ENCODE results near the gene MALL.
"Not testable (repeated sequence)": the region's sequence is repeated elsewhere in the genome, so short reads cannot be mapped to it uniquely, and the experiment has no call there.

Gene MALL

DNA sequence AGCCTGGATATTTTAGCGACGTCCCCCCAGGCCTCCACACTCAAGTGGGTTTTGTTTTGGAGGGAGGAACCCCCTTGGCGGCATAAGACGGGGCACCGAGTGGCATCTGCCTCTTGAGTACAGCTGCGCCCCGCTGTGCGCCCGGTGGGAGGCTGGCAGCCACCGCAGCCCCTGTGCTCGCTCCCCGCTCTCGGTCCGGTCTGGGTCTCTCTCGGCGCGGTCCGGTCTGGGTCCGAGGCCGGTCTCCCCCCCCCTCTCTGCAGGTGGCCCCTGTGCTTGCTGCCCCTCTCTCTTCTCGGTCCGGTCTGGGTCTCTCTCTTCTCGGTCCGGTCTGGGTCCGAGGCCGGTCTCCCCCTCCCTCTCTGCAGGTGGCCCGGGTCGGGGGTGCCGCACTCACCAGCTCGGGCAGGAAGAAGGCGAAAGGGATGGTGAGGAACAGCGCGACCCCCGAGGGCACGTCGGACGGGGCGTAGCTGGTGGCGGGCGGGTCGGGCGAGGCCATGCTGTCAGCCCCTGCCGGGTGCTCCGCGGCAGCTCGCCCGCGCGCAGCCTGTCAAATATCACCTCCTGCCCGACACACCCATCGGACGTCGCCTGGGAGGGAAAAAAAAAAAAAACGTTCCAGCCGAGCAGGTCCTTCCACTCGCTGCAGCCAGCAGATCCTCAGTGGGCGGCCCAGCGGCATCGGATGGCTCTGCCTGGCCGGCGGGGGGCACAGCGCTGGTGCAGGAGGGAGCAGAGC is at the start of gene MALL:
TSS of gene MALL (minus strand) at position 532 of the 742 bp plus-strand sequence. CDS start at position 502, 30 bp downstream.
- H3K9me3 ChIP-seq (ENCODE audit: control insufficient read depth in 5 of 5, low read length in 5 of 5), result no peaks in the 10 kb centered on the region
- peak within 1 kb of the TSS; percentile 23 to 64 (median 58) for H3K4me3 ChIP-seq (ENCODE audit: low read depth in 1 of 5, low read length in 5 of 5)
- H3K36me3 ChIP-seq (ENCODE audit: control insufficient read depth in 5 of 5, insufficient read depth in 5 of 5, low read length in 5 of 5), result no peaks in the 10 kb centered on the region
- peak within 1 kb of the TSS; percentile 41 for H3K27ac ChIP-seq (ENCODE audit: low read depth, low read length)
- peak within 1 kb of the TSS in 3 of 5 donors; percentile 15 to 48 (median 48) for H3K9ac ChIP-seq (ENCODE audit: low read length in 5 of 5)
- peaks cover 2 to 62% (median 21%) of the 10 kb centered on the region in 5 donors for H3K4me1 ChIP-seq (ENCODE audit: control insufficient read depth in 5 of 5, insufficient read depth in 5 of 5, low read length in 5 of 5)
- H3K27me3 ChIP-seq (ENCODE audit: control insufficient read depth in 5 of 5, insufficient read depth in 4 of 5, low read length in 5 of 5), result peaks cover 20 to 38% (median 35%) of the 10 kb centered on the region in 5 donors

DNA sequence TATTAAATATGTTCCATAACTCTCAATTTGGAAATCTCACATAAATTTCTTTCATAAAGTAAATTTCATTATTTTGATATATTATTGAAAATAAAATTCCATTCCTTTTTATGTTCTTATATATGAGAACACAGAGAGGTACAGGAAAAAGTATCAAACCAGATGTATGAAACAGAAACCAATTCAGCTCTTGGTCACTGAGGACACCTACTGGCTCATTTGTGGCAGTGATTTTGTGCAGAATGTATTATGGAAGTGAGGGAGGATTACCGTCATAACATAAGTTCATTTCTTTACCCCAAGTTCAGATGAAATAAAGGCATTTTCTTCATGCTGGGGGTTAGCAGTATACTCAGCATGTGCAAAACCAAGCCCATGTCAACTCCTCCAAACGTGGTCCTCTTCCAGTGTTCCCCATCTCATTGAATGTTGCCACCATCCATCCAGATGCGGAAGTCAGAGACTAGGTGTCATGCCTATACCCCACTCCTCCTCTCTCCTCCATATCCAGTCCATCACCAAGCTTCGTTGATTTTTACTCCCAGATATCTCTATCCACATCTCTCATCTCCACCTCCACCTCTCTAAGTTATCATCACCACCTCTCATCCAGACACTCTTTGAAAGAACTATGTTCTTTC is 41.7 kb upstream of the MALL start:
- no peak overlapping the region for H3K9ac ChIP-seq (ENCODE audit: low read length in 5 of 5)
- no peaks in the 10 kb centered on the region for H3K9me3 ChIP-seq (ENCODE audit: control insufficient read depth in 5 of 5, low read length in 5 of 5)
- H3K27ac ChIP-seq (ENCODE audit: low read depth, low read length), result no peak overlapping the region
- peaks cover 0 to 4% (median 0%) of the 10 kb centered on the region in 5 donors for H3K4me1 ChIP-seq (ENCODE audit: control insufficient read depth in 5 of 5, insufficient read depth in 5 of 5, low read length in 5 of 5)
- H3K27me3 ChIP-seq (ENCODE audit: control insufficient read depth in 5 of 5, insufficient read depth in 4 of 5, low read length in 5 of 5), result no peaks in the 10 kb centered on the region
- no peaks in the 10 kb centered on the region for H3K36me3 ChIP-seq (ENCODE audit: control insufficient read depth in 5 of 5, insufficient read depth in 5 of 5, low read length in 5 of 5)
- no peak overlapping the region for H3K4me3 ChIP-seq (ENCODE audit: low read depth in 1 of 5, low read length in 5 of 5)

DNA sequence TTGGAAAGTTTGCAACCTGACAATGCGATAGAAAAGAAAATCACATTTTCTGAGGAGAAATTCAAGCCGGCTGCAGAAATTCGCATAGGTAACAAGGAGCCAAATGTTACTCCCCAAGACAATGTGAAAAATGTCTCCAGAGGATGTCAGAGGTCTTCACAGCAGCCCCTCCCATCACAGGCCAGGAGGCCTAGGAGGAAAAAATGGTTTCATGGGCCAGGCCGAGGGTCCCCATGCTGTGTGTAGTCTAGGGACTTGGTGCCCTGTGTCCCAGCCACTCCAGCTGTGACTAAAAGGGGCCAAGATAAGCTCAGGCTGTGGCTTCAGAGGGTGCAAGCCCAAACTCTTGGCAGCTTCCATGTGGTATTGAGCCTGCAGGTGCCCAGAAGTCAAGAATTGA is 39.2 kb upstream of the MALL start:
- H3K27me3 ChIP-seq (ENCODE audit: control insufficient read depth in 5 of 5, insufficient read depth in 4 of 5, low read length in 5 of 5); H3K27ac ChIP-seq (ENCODE audit: low read depth, low read length); H3K4me3 ChIP-seq (ENCODE audit: low read depth in 1 of 5, low read length in 5 of 5); H3K4me1 ChIP-seq (ENCODE audit: control insufficient read depth in 5 of 5, insufficient read depth in 5 of 5, low read length in 5 of 5); H3K36me3 ChIP-seq (ENCODE audit: control insufficient read depth in 5 of 5, insufficient read depth in 5 of 5, low read length in 5 of 5); H3K9ac ChIP-seq (ENCODE audit: low read length in 5 of 5); H3K9me3 ChIP-seq (ENCODE audit: control insufficient read depth in 5 of 5, low read length in 5 of 5): not testable (repeated sequence)

- not testable (repeated sequence) for H3K4me3 ChIP-seq (ENCODE audit: low read depth in 1 of 5, low read length in 5 of 5); H3K27ac ChIP-seq (ENCODE audit: low read depth, low read length); H3K9me3 ChIP-seq (ENCODE audit: control insufficient read depth in 5 of 5, low read length in 5 of 5); H3K27me3 ChIP-seq (ENCODE audit: control insufficient read depth in 5 of 5, insufficient read depth in 4 of 5, low read length in 5 of 5); H3K9ac ChIP-seq (ENCODE audit: low read length in 5 of 5); H3K36me3 ChIP-seq (ENCODE audit: control insufficient read depth in 5 of 5, insufficient read depth in 5 of 5, low read length in 5 of 5); H3K4me1 ChIP-seq (ENCODE audit: control insufficient read depth in 5 of 5, insufficient read depth in 5 of 5, low read length in 5 of 5)
Observed at GRCh38 chr2:110154188-110154587, 38.6 kb upstream of the MALL start.

GRCh38 chr2:110153416-110153815 is 37.8 kb upstream of the MALL start:
- H3K9me3 ChIP-seq (ENCODE audit: control insufficient read depth in 5 of 5, low read length in 5 of 5), result no peaks in the 10 kb centered on the region
- no peak overlapping the region for H3K9ac ChIP-seq (ENCODE audit: low read length in 5 of 5)
- H3K36me3 ChIP-seq (ENCODE audit: control insufficient read depth in 5 of 5, insufficient read depth in 5 of 5, low read length in 5 of 5), result no peaks in the 10 kb centered on the region
- peaks cover 0 to 4% (median 0%) of the 10 kb centered on the region in 5 donors for H3K4me1 ChIP-seq (ENCODE audit: control insufficient read depth in 5 of 5, insufficient read depth in 5 of 5, low read length in 5 of 5)
- no peak overlapping the region for H3K4me3 ChIP-seq (ENCODE audit: low read depth in 1 of 5, low read length in 5 of 5)
- no peaks in the 10 kb centered on the region for H3K27me3 ChIP-seq (ENCODE audit: control insufficient read depth in 5 of 5, insufficient read depth in 4 of 5, low read length in 5 of 5)
- no peak overlapping the region for H3K27ac ChIP-seq (ENCODE audit: low read depth, low read length)

DNA sequence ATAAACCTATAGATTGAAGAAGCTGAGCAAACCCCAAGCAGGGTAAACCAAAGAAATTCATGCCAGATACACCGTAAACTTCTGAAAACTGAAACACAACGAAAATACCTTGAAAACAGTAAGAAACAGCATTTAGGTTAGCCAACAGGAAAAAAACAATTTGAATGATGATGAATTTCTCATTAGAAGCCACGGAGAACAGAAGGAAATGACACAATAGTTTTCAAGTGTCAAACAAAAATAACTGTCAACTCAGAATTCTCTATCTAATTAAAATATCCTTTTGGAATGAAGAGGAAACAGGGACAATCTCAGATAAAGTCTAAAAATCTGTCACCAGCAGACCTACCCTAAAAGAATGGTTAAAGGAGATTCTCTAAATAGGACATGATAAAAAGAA is 37.3 kb upstream of the MALL start:
- H3K9ac ChIP-seq (ENCODE audit: low read length in 5 of 5), result no peak overlapping the region
- no peaks in the 10 kb centered on the region for H3K9me3 ChIP-seq (ENCODE audit: control insufficient read depth in 5 of 5, low read length in 5 of 5)
- H3K27ac ChIP-seq (ENCODE audit: low read depth, low read length), result no peak overlapping the region
- no peak overlapping the region for H3K4me3 ChIP-seq (ENCODE audit: low read depth in 1 of 5, low read length in 5 of 5)
- no peaks in the 10 kb centered on the region for H3K36me3 ChIP-seq (ENCODE audit: control insufficient read depth in 5 of 5, insufficient read depth in 5 of 5, low read length in 5 of 5)
- peaks cover 0 to 4% (median 0%) of the 10 kb centered on the region in 5 donors for H3K4me1 ChIP-seq (ENCODE audit: control insufficient read depth in 5 of 5, insufficient read depth in 5 of 5, low read length in 5 of 5)
- H3K27me3 ChIP-seq (ENCODE audit: control insufficient read depth in 5 of 5, insufficient read depth in 4 of 5, low read length in 5 of 5), result no peaks in the 10 kb centered on the region

DNA sequence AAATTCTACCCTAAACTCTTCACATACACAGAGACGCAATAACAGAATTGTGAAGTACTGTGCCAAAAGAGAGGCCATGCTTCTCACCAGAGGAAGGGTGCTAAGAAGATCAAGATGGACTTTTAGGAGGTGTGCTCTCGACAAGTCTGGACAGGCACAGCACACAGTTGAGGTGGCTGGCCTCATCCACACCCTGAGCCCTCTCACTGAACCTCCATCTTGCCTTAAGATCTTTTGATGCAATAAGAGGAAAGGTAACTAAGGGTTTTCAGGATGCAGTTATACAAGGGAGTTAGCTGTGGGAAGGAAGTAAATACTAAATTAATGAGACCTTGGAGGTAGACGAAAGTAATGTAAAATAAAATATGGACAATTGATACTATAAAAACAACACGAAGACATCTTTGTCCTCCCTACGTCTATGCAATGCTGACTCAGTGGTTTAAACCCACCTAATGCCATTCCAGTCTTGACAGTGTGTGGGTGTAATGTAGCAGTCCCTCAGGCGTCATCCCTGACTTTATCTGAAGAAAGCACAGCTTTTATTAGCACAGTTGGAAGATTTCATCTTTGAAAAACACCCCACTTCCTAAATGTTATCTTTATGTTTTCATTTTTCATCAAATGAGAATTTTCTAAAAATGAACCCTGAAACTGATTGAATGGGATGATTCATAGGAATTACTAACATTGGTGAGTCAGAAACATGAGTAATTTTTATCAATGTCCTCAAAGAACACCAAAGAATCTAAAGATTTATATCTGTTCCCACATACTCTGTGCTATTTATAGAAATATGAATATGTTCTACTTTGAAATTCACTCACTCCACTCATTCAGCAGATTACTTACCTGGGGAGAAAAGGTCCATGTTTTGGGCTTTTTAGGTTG is 34.0 kb upstream of the MALL start:
- Histone ChIP-seq H3K27ac (ENCODE audit: low read depth, low read length) (no peak overlapping the region), H3K27me3 (ENCODE audit: control insufficient read depth in 5 of 5, insufficient read depth in 4 of 5, low read length in 5 of 5) (no peaks in the 10 kb centered on the region), H3K4me3 (ENCODE audit: low read depth in 1 of 5, low read length in 5 of 5) (no peak overlapping the region), H3K9ac (ENCODE audit: low read length in 5 of 5) (no peak overlapping the region), H3K36me3 (ENCODE audit: control insufficient read depth in 5 of 5, insufficient read depth in 5 of 5, low read length in 5 of 5) (no peaks in the 10 kb centered on the region), H3K9me3 (ENCODE audit: control insufficient read depth in 5 of 5, low read length in 5 of 5) (no peaks in the 10 kb centered on the region), H3K4me1 (ENCODE audit: control insufficient read depth in 5 of 5, insufficient read depth in 5 of 5, low read length in 5 of 5) (peaks cover 0 to 4% (median 0%) of the 10 kb centered on the region in 5 donors)

DNA sequence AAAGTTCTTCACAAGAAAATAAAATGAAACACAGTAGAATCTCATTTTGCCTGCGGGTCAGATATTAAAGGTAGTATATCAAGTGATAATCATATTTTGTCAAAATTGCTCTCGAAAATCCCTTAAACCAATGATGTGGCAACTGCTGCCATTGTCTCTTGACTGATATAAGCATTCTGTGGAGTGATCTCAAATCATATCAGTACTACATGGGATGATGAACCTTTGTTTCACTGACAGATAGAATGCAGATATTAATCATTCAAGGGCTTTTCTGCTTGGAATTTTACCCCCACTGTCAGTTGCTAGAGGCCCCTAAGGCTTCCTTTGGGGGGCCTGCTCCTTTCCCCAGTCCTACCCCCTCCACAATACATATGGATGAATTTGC is 31.3 kb upstream of the MALL start:
- H3K4me1 ChIP-seq (ENCODE audit: control insufficient read depth in 5 of 5, insufficient read depth in 5 of 5, low read length in 5 of 5), result no peaks in the 10 kb centered on the region
- H3K4me3 ChIP-seq (ENCODE audit: low read depth in 1 of 5, low read length in 5 of 5), result no peak overlapping the region
- no peaks in the 10 kb centered on the region for H3K27me3 ChIP-seq (ENCODE audit: control insufficient read depth in 5 of 5, insufficient read depth in 4 of 5, low read length in 5 of 5)
- no peak overlapping the region for H3K9ac ChIP-seq (ENCODE audit: low read length in 5 of 5)
- no peak overlapping the region for H3K27ac ChIP-seq (ENCODE audit: low read depth, low read length)
- H3K9me3 ChIP-seq (ENCODE audit: control insufficient read depth in 5 of 5, low read length in 5 of 5), result no peaks in the 10 kb centered on the region
- H3K36me3 ChIP-seq (ENCODE audit: control insufficient read depth in 5 of 5, insufficient read depth in 5 of 5, low read length in 5 of 5), result peaks cover 0 to 5% (median 0%) of the 10 kb centered on the region in 5 donors

- Histone ChIP-seq H3K4me3 (ENCODE audit: low read depth in 1 of 5, low read length in 5 of 5) (no peak overlapping the region), H3K9me3 (ENCODE audit: control insufficient read depth in 5 of 5, low read length in 5 of 5) (no peaks in the 10 kb centered on the region), H3K4me1 (ENCODE audit: control insufficient read depth in 5 of 5, insufficient read depth in 5 of 5, low read length in 5 of 5) (no peaks in the 10 kb centered on the region), H3K36me3 (ENCODE audit: control insufficient read depth in 5 of 5, insufficient read depth in 5 of 5, low read length in 5 of 5) (peaks cover 0 to 5% (median 0%) of the 10 kb centered on the region in 5 donors), H3K9ac (ENCODE audit: low read length in 5 of 5) (no peak overlapping the region), H3K27me3 (ENCODE audit: control insufficient read depth in 5 of 5, insufficient read depth in 4 of 5, low read length in 5 of 5) (no peaks in the 10 kb centered on the region), H3K27ac (ENCODE audit: low read depth, low read length) (no peak overlapping the region)
Observed at GRCh38 chr2:110146183-110146944, 30.7 kb upstream of the MALL start.
